GM23338 (cell line): ENCODE results near the gene PRTFDC1. TPM values are rescaled to one million over a fixed set of nuclear protein-coding genes. Genes with fewer than 3 reads are reported as not detected.

Experiments
- ATAC-seq: fragments of 200-7000 bp; cut with Tn5 transposase; 3 replicates; pipeline ENCODE4 v1.9.1; 2020
- DNase-seq: peaks from one replicate; pipeline ENCODE4 v3.0.0-alpha.2; 2015; ENCODE audit warnings: low spot score
- H2AFZ ChIP-seq: fragments of 200-600 bp; sonication (generic); 2 replicates; pipeline ENCODE4 v1.8.0; 2016; ENCODE audit warnings: antibody characterized with exemption, mild to moderate bottlenecking, moderate library complexity
- H3F3A ChIP-seq: fragments of 200-600 bp; sonication (generic); replicated peaks from 2 replicates; pipeline ENCODE4 v1.8.0; 2017; ENCODE audit warnings: antibody characterized with exemption, mixed run types, low read depth
- H3K27ac ChIP-seq: fragments of 200-600 bp; sonication (generic); 2 replicates; pipeline ENCODE4 v1.6.1; 2016; ENCODE audit warnings: low read depth
- H3K27me3 ChIP-seq: fragments of 200-600 bp; sonication (generic); 2 replicates; pipeline ENCODE4 v1.8.0; 2016; ENCODE audit warnings: mild to moderate bottlenecking, mixed run types, moderate library complexity; ENCODE audit not compliant: insufficient read depth
- H3K36me3 ChIP-seq: fragments of 200-600 bp; sonication (generic); 2 replicates; pipeline ENCODE4 v1.8.0; 2016; ENCODE audit warnings: mild to moderate bottlenecking; ENCODE audit not compliant: insufficient read depth
- H3K4me1 ChIP-seq: fragments of 200-600 bp; sonication (generic); 2 replicates; pipeline ENCODE4 v1.8.0; 2016; ENCODE audit warnings: mild to moderate bottlenecking, moderate library complexity; ENCODE audit not compliant: insufficient read depth
- H3K4me2 ChIP-seq: fragments of 200-600 bp; sonication (generic); 2 replicates; pipeline ENCODE4 v1.7.1; 2017; ENCODE audit warnings: mixed run types
- H3K4me3 ChIP-seq: fragments of 200-600 bp; sonication (generic); 2 replicates; pipeline ENCODE4 v1.6.1; 2016; ENCODE audit warnings: mixed run types
- H3K79me2 ChIP-seq: fragments of 200-600 bp; sonication (generic); replicated peaks from 2 replicates; pipeline ENCODE4 v1.8.0; 2017; ENCODE audit warnings: mild to moderate bottlenecking; ENCODE audit not compliant: insufficient read depth
- H3K9me2 ChIP-seq: fragments of 200-600 bp; sonication (generic); 2 replicates; pipeline ENCODE4 v1.8.0; 2017; ENCODE audit not compliant: insufficient read depth
- H4K20me1 ChIP-seq: fragments of 200-600 bp; sonication (generic); replicated peaks from 2 replicates; pipeline ENCODE4 v1.8.0; 2017; ENCODE audit warnings: mild to moderate bottlenecking; ENCODE audit not compliant: insufficient read depth
- H3K27ac Mint-ChIP-seq: 2 replicates; pipeline ENCODE4 v1.8.0; 2020; ENCODE audit warnings: inconsistent platforms, mild to moderate bottlenecking, moderate library complexity, mixed read lengths
- H3K27me3 Mint-ChIP-seq: 3 replicates; pipeline ENCODE4 v1.8.0; 2022; ENCODE audit warnings: low read depth, mild to moderate bottlenecking, moderate library complexity, mixed read lengths, inconsistent platforms; ENCODE audit not compliant: insufficient read depth, poor library complexity
- H3K36me3 Mint-ChIP-seq: 3 replicates; pipeline ENCODE4 v1.8.0; 2021; ENCODE audit warnings: low read depth, mild to moderate bottlenecking, inconsistent platforms, moderate library complexity, mixed read lengths
- H3K4me1 Mint-ChIP-seq: 3 replicates; pipeline ENCODE4 v1.8.0; 2020; ENCODE audit warnings: mild to moderate bottlenecking, inconsistent platforms, mixed read lengths
- H3K4me3 Mint-ChIP-seq: 3 replicates; pipeline ENCODE4 v1.8.0; 2021; ENCODE audit warnings: moderate library complexity, mild to moderate bottlenecking, inconsistent platforms, mixed read lengths
- H3K9me3 Mint-ChIP-seq: 3 replicates; pipeline ENCODE4 v1.8.0; 2020; ENCODE audit warnings: moderate library complexity, mild to moderate bottlenecking, inconsistent platforms, mixed read lengths
- CREB1 ChIP-seq: fragments of 250-450 bp; sonication (Bioruptor Pico); IDR thresholded peaks from 2 replicates; pipeline ENCODE4 v1.5.0; 2020; ENCODE audit warnings: low read depth, mild to moderate bottlenecking, moderate library complexity
- CTCF ChIP-seq, 2 experiments: fragments of 200-600 bp in 1 of 2; sonication (generic) in 1 of 2; conservative IDR thresholded peaks; 2 replicates each; pipeline versions ENCODE4 v1.5.1 to v1.6.1; 2016 to 2017; ENCODE audit warnings: antibody characterized with exemption in 2 of 2, low read depth in 2 of 2, mild to moderate bottlenecking in 2 of 2, moderate library complexity in 1 of 2
- ETS1 ChIP-seq: IDR thresholded peaks from 2 replicates; pipeline ENCODE4 v1.6.1; 2016; ENCODE audit warnings: antibody characterized with exemption
- EZH2 ChIP-seq: fragments of 200-600 bp; sonication (generic); IDR thresholded peaks from one replicate; pipeline ENCODE4 v1.8.0; 2017; ENCODE audit warnings: antibody characterized with exemption, mild to moderate bottlenecking, low read depth; ENCODE audit not compliant: unreplicated experiment
- EZH2phosphoT487 ChIP-seq: fragments of 200-600 bp; sonication (generic); IDR thresholded peaks from one replicate; pipeline ENCODE4 v1.8.1; 2018; ENCODE audit warnings: antibody characterized with exemption; ENCODE audit not compliant: unreplicated experiment
- JUNB ChIP-seq: IDR thresholded peaks from one replicate; pipeline ENCODE4 v1.6.1; 2016; ENCODE audit warnings: antibody characterized with exemption; ENCODE audit not compliant: unreplicated experiment
- NANOG ChIP-seq: IDR thresholded peaks from 2 replicates; pipeline ENCODE4 v1.6.1; 2016; ENCODE audit warnings: antibody characterized with exemption, borderline replicate concordance
- POLR2AphosphoS5 ChIP-seq: IDR thresholded peaks from 2 replicates; pipeline ENCODE4 v1.6.1; 2016; ENCODE audit warnings: antibody characterized with exemption, low read depth
- REST ChIP-seq: IDR thresholded peaks from one replicate; pipeline ENCODE4 v1.6.1; 2018; ENCODE audit warnings: antibody characterized with exemption; ENCODE audit not compliant: unreplicated experiment
- STAT1 ChIP-seq: IDR thresholded peaks from one replicate; pipeline ENCODE4 v1.6.1; 2016; ENCODE audit warnings: antibody characterized with exemption; ENCODE audit not compliant: unreplicated experiment
- ZNF114 ChIP-seq: fragments of 250-450 bp; sonication (Bioruptor Pico); IDR thresholded peaks from 2 replicates; pipeline ENCODE4 v1.5.0; 2020; ENCODE audit warnings: mild to moderate bottlenecking, moderate library complexity
- ZNF331 ChIP-seq: fragments of 250-450 bp; sonication (Bioruptor Pico); IDR thresholded peaks from 2 replicates; pipeline ENCODE4 v1.5.0; 2020; ENCODE audit warnings: low read depth, mild to moderate bottlenecking, moderate library complexity
- ZNF462 ChIP-seq: fragments of 250-450 bp; sonication (Bioruptor Pico); IDR thresholded peaks from 2 replicates; pipeline ENCODE4 v1.5.0; 2020; ENCODE audit warnings: mild to moderate bottlenecking, moderate library complexity
- polyA plus RNA-seq: library from polyadenylated mRNA; unstranded; fragments of >200 nt; fragmentation: Nextera tagmentation; extraction: Ambion mirVana; gene quantifications from 2 replicates; pipeline ENCODE4 v1.2.1, GENCODE V29; 2016
- total RNA-seq: library from RNA; depleted of rRNA; stranded (reverse); fragments of >200 nt; shearing (Covaris generic); gene quantifications from 2 replicates; pipeline ENCODE4 v1.2.3, GENCODE V29; 2014

PRTFDC1 gene
- total and polyA plus RNA-seq, 2 experiments from 2014 or later: 7.9 to 9.1 TPM

GRCh38 chr10:24983946-24984345 is 31.5 kb upstream of the PRTFDC1 start:
- Histone ChIP-seq H3K79me2 (no peaks in the 10 kb centered on the region), H3K36me3 (no peaks in the 10 kb centered on the region), H3K27me3 (no peaks in the 10 kb centered on the region), H3K9me2 (peaks cover 8% of the 10 kb centered on the region; the same call in 1 of the 2 replicates), H3K27ac (no peak overlapping the region), H3K4me2 (no peak overlapping the region), H3K4me3 (no peak overlapping the region), H4K20me1 (no peaks in the 10 kb centered on the region), H2AFZ (no peak overlapping the region), H3F3A (no peaks in the 10 kb centered on the region), H3K4me1 (no peaks in the 10 kb centered on the region)
- H3K9me3 Mint-ChIP-seq: no peaks in the 10 kb centered on the region; the same call in 2 of the 3 replicates
- H3K36me3 Mint-ChIP-seq: no peaks in the 10 kb centered on the region
- no peak overlapping the region for H3K27ac Mint-ChIP-seq
- DNase-seq (no peak), ATAC-seq (no peak)
- no peak overlapping the region for H3K4me3 Mint-ChIP-seq
- peaks cover 2% of the 10 kb centered on the region for H3K27me3 Mint-ChIP-seq
- no peak for TF ChIP-seq STAT1
- TF ChIP-seq ZNF331: no peak
- TF ChIP-seq CTCF (conservative IDR thresholded peaks at IDR 0.05; ENCODE audit: low read depth in 2 of 2): no peak
- no peak for TF ChIP-seq ZNF114
- no peak for TF ChIP-seq CREB1
- TF ChIP-seq POLR2AphosphoS5: no peak
- no peak for TF ChIP-seq ETS1
- no peak for TF ChIP-seq EZH2phosphoT487
- TF ChIP-seq REST: no peak
- no peak for TF ChIP-seq JUNB
- TF ChIP-seq EZH2: no peak
- no peak for TF ChIP-seq ZNF462 (CRISPR knock-in tag)
- TF ChIP-seq NANOG: no peak
- H3K4me1 Mint-ChIP-seq: peaks cover 3% of the 10 kb centered on the region; the same call in 2 of the 3 replicates
